Trophoblast cell (in vitro differentiated cells and primary cell): ENCODE measurements around the gene PTPN7.

Experiments
- DNase-seq, 2 donors: peaks; one replicate each; pipeline ENCODE4 v3.0.0-alpha.2; 2016
- H2AFZ ChIP-seq: 2 replicates; pipeline ENCODE4 v1.6.1; 2013; ENCODE audit warnings: low read length, moderate library complexity, mild to moderate bottlenecking; ENCODE audit not compliant: insufficient read depth, poor library complexity
- H2AK5ac ChIP-seq: 2 replicates; pipeline ENCODE4 v1.6.1; 2013; ENCODE audit warnings: mild to moderate bottlenecking, low read length
- H2BK120ac ChIP-seq: 2 replicates; pipeline ENCODE4 v1.6.1; 2013; ENCODE audit warnings: low read length, mild to moderate bottlenecking, moderate library complexity; ENCODE audit not compliant: insufficient read depth, poor library complexity
- H2BK12ac ChIP-seq: 2 replicates; pipeline ENCODE4 v1.6.1; 2013; ENCODE audit warnings: mild to moderate bottlenecking, low read length, moderate library complexity
- H2BK5ac ChIP-seq: 2 replicates; pipeline ENCODE4 v1.6.1; 2013; ENCODE audit warnings: low read length, low read depth, moderate library complexity, mild to moderate bottlenecking; ENCODE audit not compliant: poor library complexity
- H3K14ac ChIP-seq: 2 replicates; pipeline ENCODE4 v1.6.1; 2013; ENCODE audit warnings: mild to moderate bottlenecking, low read length
- H3K18ac ChIP-seq: 2 replicates; pipeline ENCODE4 v1.6.1; 2013; ENCODE audit warnings: mild to moderate bottlenecking, low read length
- H3K23ac ChIP-seq: 2 replicates; pipeline ENCODE4 v1.6.1; 2013; ENCODE audit warnings: low read length
- H3K27ac ChIP-seq: 2 replicates; pipeline ENCODE4 v1.5.1; 2013; ENCODE audit warnings: low read depth, mild to moderate bottlenecking, inconsistent platforms, low read length, moderate library complexity
- H3K27me3 ChIP-seq: 2 replicates; pipeline ENCODE4 v1.6.1; 2013; ENCODE audit warnings: inconsistent platforms, mild to moderate bottlenecking, low read length, moderate library complexity; ENCODE audit not compliant: insufficient read depth
- H3K36me3 ChIP-seq, 2 experiments: 1 replicate in 1 of 2; 2 replicates in 1 of 2; pipeline ENCODE4 v1.6.1; 2013; ENCODE audit warnings: low read length in 2 of 2, mild to moderate bottlenecking in 2 of 2, moderate library complexity in 1 of 2; ENCODE audit not compliant: insufficient read depth in 2 of 2, control insufficient read depth in 1 of 2
- H3K4ac ChIP-seq: 2 replicates; pipeline ENCODE4 v1.6.1; 2013; ENCODE audit warnings: low read depth, mild to moderate bottlenecking, low read length, moderate library complexity
- H3K4me1 ChIP-seq, 2 experiments: 1 replicate in 1 of 2; 2 replicates in 1 of 2; pipeline ENCODE4 v1.6.1; 2013; ENCODE audit warnings: low read length in 2 of 2, mild to moderate bottlenecking in 2 of 2, moderate library complexity in 1 of 2; ENCODE audit not compliant: insufficient read depth in 2 of 2, control insufficient read depth in 1 of 2
- H3K4me2 ChIP-seq: 2 replicates; pipeline ENCODE4 v1.6.1; 2013; ENCODE audit warnings: inconsistent platforms, mild to moderate bottlenecking, low read length, moderate library complexity
- H3K4me3 ChIP-seq: 2 replicates; pipeline ENCODE4 v1.5.1; 2013; ENCODE audit warnings: mild to moderate bottlenecking, low read depth, low read length, inconsistent platforms
- H3K79me1 ChIP-seq: one replicate; pipeline ENCODE4 v1.6.1; 2013; ENCODE audit warnings: low read length
- H3K79me2 ChIP-seq: 2 replicates; pipeline ENCODE4 v1.6.1; 2013; ENCODE audit warnings: low read length, mild to moderate bottlenecking; ENCODE audit not compliant: control insufficient read depth, insufficient read depth, poor library complexity
- H3K9ac ChIP-seq: 2 replicates; pipeline ENCODE4 v1.6.1; 2013; ENCODE audit warnings: mild to moderate bottlenecking, low read length
- H3K9me3 ChIP-seq: 2 replicates; pipeline ENCODE4 v1.6.1; 2013; ENCODE audit warnings: low read depth, mild to moderate bottlenecking, control low read depth, inconsistent platforms, low read length; ENCODE audit not compliant: insufficient read depth
- H4K12ac ChIP-seq: 2 replicates; pipeline ENCODE4 v1.6.1; 2013; ENCODE audit warnings: low read depth, mild to moderate bottlenecking, low read length, moderate library complexity
- H4K8ac ChIP-seq: 2 replicates; pipeline ENCODE4 v1.6.1; 2013; ENCODE audit warnings: low read depth, mild to moderate bottlenecking, low read length, moderate library complexity
- H4K91ac ChIP-seq: one replicate; pipeline ENCODE4 v1.6.1; 2013; ENCODE audit warnings: low read depth, mild to moderate bottlenecking, low read length, moderate library complexity
- WGBS: extraction: QIAGEN DNeasy Blood & Tissue Kit; methylation state at CpG from one replicate; pipeline ENCODE4 v1.1.7; 2013; ENCODE audit warnings: missing lambda C conversion rate; ENCODE audit not compliant: insufficient read length, insufficient coverage; ENCODE audit errors: extremely low coverage; 5-methylcytosine and 5-hydroxymethylcytosine counted together

Gene PTPN7

GRCh38 chr1:202176949-202177927 lies 16.8 kb upstream of the PTPN7 start:
- no peak for DNase-seq
- no CpG with 5 or more reads among the region's 29 CpGs for WGBS
- no peaks in the 10 kb centered on the region for H3K36me3 ChIP-seq

GRCh38 chr1:202173993-202174392 lies 13.6 kb upstream of the PTPN7 start:
- Histone ChIP-seq H3K27me3 (no peaks in the 10 kb centered on the region), H4K91ac (no peak overlapping the region), H3K79me2 (no peaks in the 10 kb centered on the region), H3K9me3 (peaks cover 4% of the 10 kb centered on the region), H3K36me3 (no peaks in the 10 kb centered on the region), H3K23ac (no peak overlapping the region), H4K12ac (no peak overlapping the region), H3K4me3 (no peak overlapping the region), H4K8ac (no peak overlapping the region), H3K9ac (no peak overlapping the region), H3K4me2 (no peak overlapping the region), H2AFZ (no peak overlapping the region), H3K27ac (no peak overlapping the region), H3K4me1 (no peaks in the 10 kb centered on the region), H3K4ac (no peak overlapping the region), H3K14ac (no peak overlapping the region), H2BK120ac (no peak overlapping the region), H2BK5ac (no peak overlapping the region), H3K18ac (no peak overlapping the region), H2BK12ac (no peak overlapping the region), H3K79me1 (no peaks in the 10 kb centered on the region), H2AK5ac (no peak overlapping the region)
- no CpG with 5 or more reads among the region's 7 CpGs for WGBS
- no peak for DNase-seq

More at GRCh38 chr1:202176949-202177927, 16.8 kb upstream of the PTPN7 start:
- Histone ChIP-seq H2BK12ac (no peak overlapping the region), H3K79me2 (no peaks in the 10 kb centered on the region), H3K14ac (no peak overlapping the region), H2BK5ac (no peak overlapping the region), H4K91ac (no peak overlapping the region), H4K12ac (no peak overlapping the region), H3K27ac (no peak overlapping the region), H4K8ac (no peak overlapping the region), H2AK5ac (no peak overlapping the region), H3K4me3 (no peak overlapping the region), H3K23ac (no peak overlapping the region), H3K27me3 (no peaks in the 10 kb centered on the region), H3K9ac (no peak overlapping the region), H3K4me2 (no peak overlapping the region), H2AFZ (no peak overlapping the region), H3K79me1 (no peaks in the 10 kb centered on the region), H3K4ac (no peak overlapping the region), H3K9me3 (peaks cover 4% of the 10 kb centered on the region), H3K18ac (no peak overlapping the region), H2BK120ac (no peak overlapping the region), H3K4me1 (no peaks in the 10 kb centered on the region)

GRCh38 chr1:202172015-202172355 lies 11.6 kb upstream of the PTPN7 start:
- Histone ChIP-seq H2BK5ac (no peak overlapping the region), H3K79me2 (no peaks in the 10 kb centered on the region), H2BK120ac (no peak overlapping the region)

GRCh38 chr1:202171292-202172014 lies 11.1 kb upstream of the PTPN7 start:
- H2BK12ac ChIP-seq = no peak overlapping the region
- no peak overlapping the region for H3K4ac ChIP-seq
- H3K14ac ChIP-seq = no peak overlapping the region
- no peaks in the 10 kb centered on the region for H3K27me3 ChIP-seq
- H3K4me2 ChIP-seq = no peak overlapping the region
- no peaks in the 10 kb centered on the region for H3K9me3 ChIP-seq
- no peak overlapping the region for H3K23ac ChIP-seq
- H3K18ac ChIP-seq = no peak overlapping the region
- no peak overlapping the region for H4K12ac ChIP-seq
- no peak overlapping the region for H2AK5ac ChIP-seq
- H3K79me2 ChIP-seq = no peaks in the 10 kb centered on the region
- no peak overlapping the region for H2BK5ac ChIP-seq
- no peak overlapping the region for H3K9ac ChIP-seq
- no peak overlapping the region for H4K8ac ChIP-seq
- no peak overlapping the region for H2AFZ ChIP-seq
- no peaks in the 10 kb centered on the region for H3K79me1 ChIP-seq
- peaks cover 0 to 2% of the 10 kb centered on the region in 2 experiments for H3K4me1 ChIP-seq
- H4K91ac ChIP-seq = no peak overlapping the region
- no peak for DNase-seq
- no peak overlapping the region for H3K4me3 ChIP-seq
- H2BK120ac ChIP-seq = no peak overlapping the region
- whole genome bisulfite sequencing = no CpG with 5 or more reads among the region's 11 CpGs
- no peaks in the 10 kb centered on the region for H3K36me3 ChIP-seq
- H3K27ac ChIP-seq = no peak overlapping the region

More at GRCh38 chr1:202172015-202172355, 11.6 kb upstream of the PTPN7 start:
- Histone ChIP-seq H4K8ac (no peak overlapping the region), H3K4me2 (no peak overlapping the region), H3K27me3 (no peaks in the 10 kb centered on the region), H3K36me3 (no peaks in the 10 kb centered on the region), H3K18ac (no peak overlapping the region), H3K4ac (no peak overlapping the region), H3K9ac (no peak overlapping the region), H3K4me1 (no peaks in the 10 kb centered on the region), H2BK12ac (no peak overlapping the region), H3K14ac (no peak overlapping the region), H4K91ac (no peak overlapping the region), H3K9me3 (no peaks in the 10 kb centered on the region), H3K4me3 (no peak overlapping the region), H3K79me1 (no peaks in the 10 kb centered on the region), H2AK5ac (no peak overlapping the region), H3K23ac (no peak overlapping the region), H3K27ac (no peak overlapping the region), H2AFZ (no peak overlapping the region), H4K12ac (no peak overlapping the region)
- WGBS = no CpG with 5 or more reads among the region's 5 CpGs
- DNase-seq = no peak
